ENCODE measurements around the gene CISD2. TPM values are rescaled to one million over a fixed set of nuclear protein-coding genes. Genes with fewer than 3 reads are reported as not detected.
"Not testable (repeated sequence)": the region's sequence is repeated elsewhere in the genome, so short reads cannot be mapped to it uniquely, and the experiment has no call there.

Gene CISD2
- total and polyA plus RNA-seq, 10 donors: 11.1 to 31.9 (median 22.0) TPM

GRCh38 chr4:102883278-102883677 lies 14.5 kb downstream of the CISD2 start:
- H3K27ac ChIP-seq: no peak overlapping the region
- intact Hi-C loops (cut with DNase I; ENCODE audit: low total_unique reads): no loop called here
- peaks cover 0 to 1% (median 0%) of the 10 kb centered on the region in 6 donors for H3K4me1 ChIP-seq
- no peaks in the 10 kb centered on the region for H3K27me3 ChIP-seq (replicated peaks in 1 of 7)
- no peak overlapping the region for H3K4me3 ChIP-seq
- no peaks in the 10 kb centered on the region for H3K9me3 ChIP-seq
- peaks cover 0 to 39% (median 3%) of the 10 kb centered on the region in 6 donors for H3K36me3 ChIP-seq
- no peak for TF ChIP-seq POLR2A (IDR thresholded peaks at IDR 0.05)
- WGBS, 5 donors: 90 to 96% (median 92%) methylated on average over 2 of the region's 2 CpGs
- no peak for DNase-seq

- 90 to 100% (median 96%) methylated on average over 2 of the region's 2 CpGs for WGBS, 5 donors
- intact Hi-C loops (cut with DNase I; ENCODE audit: low total_unique reads); H3K27me3 ChIP-seq (replicated peaks in 1 of 7); H3K9me3 ChIP-seq; DNase-seq; H3K4me3 ChIP-seq; H3K4me1 ChIP-seq; H3K27ac ChIP-seq: not testable (repeated sequence)
- peaks cover 0 to 29% (median 3%) of the 10 kb centered on the region in 6 donors for H3K36me3 ChIP-seq
Observed at GRCh38 chr4:102888570-102888969, 19.8 kb downstream of the CISD2 start.

GRCh38 chr4:102889866-102890265 lies 21.1 kb downstream of the CISD2 start:
- H3K4me1 ChIP-seq; H3K27me3 ChIP-seq (replicated peaks in 1 of 7); H3K4me3 ChIP-seq; H3K27ac ChIP-seq; DNase-seq; intact Hi-C loops (cut with DNase I; ENCODE audit: low total_unique reads); H3K9me3 ChIP-seq: not testable (repeated sequence)
- WGBS, 5 donors: 80 to 98% (median 93%) methylated on average over 3 of the region's 3 CpGs
- peaks cover 0 to 28% (median 3%) of the 10 kb centered on the region in 6 donors for H3K36me3 ChIP-seq

DNA sequence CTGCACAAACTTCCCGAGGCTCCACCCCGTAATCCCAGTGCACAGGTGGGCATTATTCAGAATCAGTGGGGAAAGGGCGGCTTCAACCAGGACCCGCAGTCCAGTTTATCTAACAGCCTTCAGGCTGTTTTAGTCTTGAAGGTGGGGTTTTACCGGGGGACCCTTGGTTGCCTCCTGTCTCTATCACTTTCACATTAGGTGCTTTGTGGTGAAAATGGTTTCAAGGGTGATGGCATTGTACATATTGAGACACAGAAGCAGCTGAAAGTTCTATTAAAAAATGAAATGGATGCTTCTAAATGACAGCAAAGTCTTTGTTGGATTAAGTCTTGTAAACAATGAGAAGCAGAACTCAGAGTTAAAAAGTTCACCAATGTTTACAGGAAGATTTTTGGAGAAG lies 27.8 kb downstream of the CISD2 start:
- H3K4me3 ChIP-seq; H3K4me1 ChIP-seq; H3K27me3 ChIP-seq (replicated peaks in 1 of 7); intact Hi-C loops (cut with DNase I; ENCODE audit: low total_unique reads); H3K36me3 ChIP-seq; H3K9me3 ChIP-seq; DNase-seq; H3K27ac ChIP-seq: not testable (repeated sequence)
- 87 to 94% (median 92%) methylated on average over 5 of the region's 5 CpGs for WGBS, 5 donors

GRCh38 chr4:102897610-102898009 lies 28.8 kb downstream of the CISD2 start:
- H3K27me3 ChIP-seq (replicated peaks in 1 of 7): not testable (repeated sequence)
- WGBS, 5 donors: 82 to 92% (median 90%) methylated on average over 3 of the region's 3 CpGs

GRCh38 chr4:102901804-102902203 lies 33.0 kb downstream of the CISD2 start:
- intact Hi-C loops (cut with DNase I; ENCODE audit: low total_unique reads): no loop called here
- H3K36me3 ChIP-seq: no peaks in the 10 kb centered on the region
- no peaks in the 10 kb centered on the region for H3K9me3 ChIP-seq
- TF ChIP-seq, protein P1, sequence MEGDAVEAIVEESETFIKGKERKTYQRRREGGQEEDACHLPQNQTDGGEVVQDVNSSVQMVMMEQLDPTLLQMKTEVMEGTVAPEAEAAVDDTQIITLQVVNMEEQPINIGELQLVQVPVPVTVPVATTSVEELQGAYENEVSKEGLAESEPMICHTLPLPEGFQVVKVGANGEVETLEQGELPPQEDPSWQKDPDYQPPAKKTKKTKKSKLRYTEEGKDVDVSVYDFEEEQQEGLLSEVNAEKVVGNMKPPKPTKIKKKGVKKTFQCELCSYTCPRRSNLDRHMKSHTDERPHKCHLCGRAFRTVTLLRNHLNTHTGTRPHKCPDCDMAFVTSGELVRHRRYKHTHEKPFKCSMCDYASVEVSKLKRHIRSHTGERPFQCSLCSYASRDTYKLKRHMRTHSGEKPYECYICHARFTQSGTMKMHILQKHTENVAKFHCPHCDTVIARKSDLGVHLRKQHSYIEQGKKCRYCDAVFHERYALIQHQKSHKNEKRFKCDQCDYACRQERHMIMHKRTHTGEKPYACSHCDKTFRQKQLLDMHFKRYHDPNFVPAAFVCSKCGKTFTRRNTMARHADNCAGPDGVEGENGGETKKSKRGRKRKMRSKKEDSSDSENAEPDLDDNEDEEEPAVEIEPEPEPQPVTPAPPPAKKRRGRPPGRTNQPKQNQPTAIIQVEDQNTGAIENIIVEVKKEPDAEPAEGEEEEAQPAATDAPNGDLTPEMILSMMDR (IDR thresholded peaks at IDR 0.05 in 8 of 11, conservative IDR thresholded peaks at IDR 0.05 in 3 of 11): no peak
- no peak for TF ChIP-seq POLR2A (IDR thresholded peaks at IDR 0.05)
- no peak for TF ChIP-seq POLR2AphosphoS5 (IDR thresholded peaks at IDR 0.05)
- 55 to 76% (median 69%) methylated on average over 2 of the region's 2 CpGs for WGBS, 5 donors
- no peak overlapping the region for H3K4me3 ChIP-seq
- H3K4me1 ChIP-seq: no peaks in the 10 kb centered on the region
- H3K27ac ChIP-seq: no peak overlapping the region
- no peaks in the 10 kb centered on the region for H3K27me3 ChIP-seq (replicated peaks in 1 of 7)
- DNase-seq: no peak

More at GRCh38 chr4:102897610-102898009, 28.8 kb downstream of the CISD2 start:
- H3K36me3 ChIP-seq; H3K9me3 ChIP-seq; DNase-seq; H3K4me1 ChIP-seq; H3K27ac ChIP-seq; intact Hi-C loops (cut with DNase I; ENCODE audit: low total_unique reads); H3K4me3 ChIP-seq: not testable (repeated sequence)

DNA sequence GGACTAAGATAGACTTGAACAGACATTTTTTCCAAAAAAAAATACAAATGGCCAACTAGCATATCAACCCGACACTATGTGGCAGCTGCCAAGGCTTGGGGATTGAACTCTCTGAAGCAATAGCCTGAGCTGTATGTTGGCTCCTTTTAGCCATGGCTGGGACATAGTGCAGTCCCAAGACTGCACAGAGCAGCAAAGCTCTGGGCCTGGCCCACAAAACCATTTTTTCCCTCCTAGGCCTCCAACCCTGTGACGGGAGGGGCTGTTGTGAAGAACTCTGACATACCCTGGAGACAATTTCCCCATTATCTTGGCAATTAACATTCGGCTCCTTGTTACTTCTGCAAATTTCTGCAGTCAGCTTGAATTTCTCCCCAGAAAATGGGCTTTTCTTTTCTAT lies 50.1 kb downstream of the CISD2 start:
- intact Hi-C loops (cut with DNase I; ENCODE audit: low total_unique reads): no loop called here
- H3K27me3 ChIP-seq (replicated peaks in 1 of 7): no peaks in the 10 kb centered on the region
- no peak overlapping the region for H3K4me3 ChIP-seq
- TF ChIP-seq POLR2AphosphoS5 (IDR thresholded peaks at IDR 0.05): no peak
- TF ChIP-seq POLR2A (IDR thresholded peaks at IDR 0.05): no peak
- peaks cover 0 to 47% (median 37%) of the 10 kb centered on the region in 8 donors for H3K9me3 ChIP-seq
- H3K27ac ChIP-seq: no peak overlapping the region
- 86 to 98% (median 91%) methylated on average over 3 of the region's 3 CpGs for WGBS, 5 donors
- no peak for DNase-seq
- no peaks in the 10 kb centered on the region for H3K4me1 ChIP-seq
- peaks cover 0 to 16% (median 0%) of the 10 kb centered on the region in 6 donors for H3K36me3 ChIP-seq

GRCh38 chr4:102919697-102920096 lies 50.9 kb downstream of the CISD2 start:
- H3K27ac ChIP-seq; H3K4me3 ChIP-seq; H3K27me3 ChIP-seq (replicated peaks in 1 of 7); H3K4me1 ChIP-seq; DNase-seq; intact Hi-C loops (cut with DNase I; ENCODE audit: low total_unique reads): not testable (repeated sequence)
- 86 to 91% (median 89%) methylated on average over 7 to 8 of the region's 8 CpGs for WGBS, 5 donors
- Histone ChIP-seq H3K9me3 (peaks cover 0 to 45% (median 34%) of the 10 kb centered on the region in 8 donors), H3K36me3 (peaks cover 0 to 15% (median 0%) of the 10 kb centered on the region in 6 donors)

Measured in spleen (tissue), 11 donors.